GM19099 (cell line): ENCODE measurements around the gene PRDM11.

Experiments
- POLR2A ChIP-seq: IDR thresholded peaks from 3 replicates; pipeline ENCODE4 v1.6.1; 2011; ENCODE audit warnings: low read depth; ENCODE audit not compliant: insufficient read length; ENCODE audit errors: extremely low read depth

The PRDM11 gene

DNA sequence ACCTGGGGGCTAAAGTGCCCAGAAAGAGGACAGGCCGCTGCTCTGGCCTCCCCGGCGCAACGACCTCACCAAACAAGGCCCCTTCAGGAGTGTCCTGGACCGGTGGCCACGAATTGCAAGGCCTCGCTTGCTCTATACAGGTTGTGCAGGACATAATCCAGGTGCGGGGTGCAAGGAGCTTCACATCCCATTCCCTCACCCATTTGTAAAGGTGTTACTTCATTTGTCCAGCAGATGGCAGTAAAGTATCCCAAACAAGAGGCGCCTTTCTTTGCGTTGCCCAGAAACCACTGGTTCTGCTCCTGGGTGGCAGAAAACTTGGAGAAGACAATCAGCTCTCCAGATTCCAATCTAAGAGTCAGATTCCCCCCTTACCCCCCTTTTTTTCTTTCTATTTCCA, 35.9 kb upstream of the PRDM11 start:
- TF ChIP-seq POLR2A = no peak

DNA sequence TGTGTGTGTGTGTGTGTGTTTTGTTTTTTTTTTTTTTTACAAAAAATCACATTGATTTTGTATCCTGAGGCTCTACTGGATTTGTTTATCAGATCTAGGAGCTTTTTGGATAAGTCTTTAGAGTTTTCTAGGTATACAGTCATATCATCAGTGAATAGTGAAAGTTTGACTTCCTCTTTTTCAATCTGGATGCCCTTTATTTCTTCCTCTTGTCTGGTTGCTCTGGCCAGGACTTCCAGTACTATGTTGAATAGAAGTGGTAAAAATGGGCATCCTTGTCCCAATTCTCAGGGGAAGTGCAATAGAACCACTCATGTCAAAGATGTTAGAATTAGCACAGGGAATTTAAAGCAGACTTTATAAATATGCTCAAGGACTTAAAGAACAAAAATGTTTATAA, 32.6 kb upstream of the PRDM11 start:
- TF ChIP-seq POLR2A = no peak

DNA sequence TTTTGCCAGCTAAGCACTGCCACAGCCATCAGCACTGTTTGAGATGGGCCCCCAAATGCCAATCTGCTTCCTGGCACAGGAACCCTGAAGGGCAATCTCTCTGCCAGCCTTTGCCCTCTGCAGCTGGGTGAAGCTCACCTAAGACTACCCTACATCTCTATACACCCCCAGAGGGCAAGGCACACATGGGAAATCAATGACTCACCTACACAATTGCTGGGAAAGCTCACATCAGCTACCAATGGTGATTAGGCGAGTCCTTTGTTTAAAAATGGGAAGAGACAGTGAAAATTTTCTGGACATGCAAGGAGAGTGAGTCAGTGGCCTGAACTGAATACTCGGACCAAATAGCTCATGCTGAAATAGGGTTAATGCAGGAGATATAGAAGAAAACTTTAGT, 12.6 kb upstream of the PRDM11 start:
- no peak for TF ChIP-seq POLR2A

DNA sequence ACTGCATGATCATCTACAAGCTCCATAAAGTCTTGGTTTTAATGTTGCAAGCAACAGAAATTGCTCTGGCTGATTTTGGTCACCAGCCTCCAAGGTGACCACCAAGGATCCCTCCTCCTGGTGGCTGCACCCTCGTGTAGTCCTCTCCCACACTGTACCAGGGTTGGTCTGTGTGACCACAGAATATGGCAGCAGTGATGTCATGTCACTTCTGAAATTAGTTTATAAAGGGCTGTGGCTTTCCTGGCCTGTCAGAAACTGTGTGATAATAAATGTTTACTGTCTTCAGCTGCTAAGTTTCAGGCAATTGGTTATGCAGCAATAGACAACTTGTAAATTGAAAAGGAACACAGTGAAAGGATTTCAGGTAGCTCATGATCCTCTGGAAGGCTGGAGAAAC, 5.3 kb upstream of the PRDM11 start:
- TF ChIP-seq POLR2A = no peak

DNA sequence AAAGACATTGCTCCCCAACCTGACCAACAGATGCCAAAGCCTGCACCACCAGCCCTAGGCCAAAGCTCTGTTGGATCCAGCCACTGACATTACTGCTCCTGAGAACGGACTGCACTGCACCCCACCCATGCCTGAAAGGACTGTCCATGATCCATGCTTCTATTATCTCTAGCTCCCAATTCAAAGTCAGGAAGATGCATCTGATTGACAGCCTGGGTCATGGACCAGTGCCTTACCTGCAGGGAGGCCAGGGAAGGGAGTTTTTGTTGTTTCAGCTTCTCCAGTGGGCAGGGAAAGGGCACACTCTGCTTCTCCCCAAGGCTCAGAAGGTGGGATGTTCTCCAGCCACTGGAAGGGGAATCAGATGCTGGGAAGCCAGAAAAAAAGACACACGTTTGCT, 4.8 kb upstream of the PRDM11 start:
- TF ChIP-seq POLR2A = no peak

DNA sequence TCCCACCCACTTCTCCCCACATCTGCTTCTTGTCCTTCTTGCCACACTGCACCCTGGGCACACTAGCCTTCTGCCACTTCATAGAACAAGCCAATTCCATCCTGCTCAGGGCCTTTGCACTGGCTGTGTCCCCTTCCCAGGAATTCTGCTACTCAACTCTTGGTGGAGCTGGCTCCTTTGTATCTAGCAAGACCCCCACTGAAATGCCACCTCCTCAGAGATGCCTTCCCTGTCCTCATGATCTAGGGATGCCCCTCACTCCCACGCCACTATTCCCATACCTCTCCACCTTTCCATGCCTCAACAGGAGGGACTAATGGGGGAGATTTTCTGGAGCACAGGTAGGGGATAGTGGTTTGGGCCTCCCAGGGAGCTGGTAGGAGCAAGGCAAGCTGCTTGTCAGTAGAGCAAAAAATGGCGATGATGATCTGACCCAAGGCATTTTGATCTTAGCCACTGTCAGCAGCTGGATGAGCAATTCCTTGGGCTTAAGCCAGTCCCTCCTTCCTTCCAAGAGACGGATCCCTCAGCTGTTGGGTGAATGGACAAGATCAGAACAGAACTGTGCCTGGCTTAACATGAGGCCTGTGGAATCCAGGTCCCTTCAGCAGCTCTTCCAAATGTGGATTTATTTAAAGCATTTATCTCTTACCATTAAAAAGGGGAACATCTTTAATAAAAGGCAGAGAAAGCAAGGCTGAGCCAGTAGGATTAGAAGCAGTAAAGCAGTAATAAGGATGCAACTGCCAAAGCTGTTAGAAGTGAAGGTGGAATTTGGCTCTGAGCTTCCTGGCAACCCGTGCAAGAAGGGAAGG, 4.0 kb upstream of the PRDM11 start:
- TF ChIP-seq POLR2A = no peak

DNA sequence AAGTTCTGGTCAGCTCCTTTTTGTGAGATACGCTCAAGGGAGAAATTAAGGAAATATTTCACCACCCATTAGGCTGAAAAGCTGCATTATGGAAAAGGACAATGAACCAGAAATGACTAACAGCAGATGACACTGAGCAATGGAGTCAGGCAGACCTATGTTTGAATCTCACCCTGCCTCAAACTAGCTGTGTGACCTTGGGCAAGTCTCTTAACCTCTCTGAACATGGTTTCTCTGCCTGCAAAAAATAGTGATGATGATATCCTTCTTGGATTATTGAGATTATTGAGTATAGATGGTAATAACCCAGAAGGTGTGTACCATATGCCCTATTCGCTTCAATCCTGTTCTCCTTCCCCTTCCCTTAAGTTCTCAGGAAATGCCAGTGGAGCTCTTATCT, 2.9 kb upstream of the PRDM11 start:
- no peak for TF ChIP-seq POLR2A

DNA sequence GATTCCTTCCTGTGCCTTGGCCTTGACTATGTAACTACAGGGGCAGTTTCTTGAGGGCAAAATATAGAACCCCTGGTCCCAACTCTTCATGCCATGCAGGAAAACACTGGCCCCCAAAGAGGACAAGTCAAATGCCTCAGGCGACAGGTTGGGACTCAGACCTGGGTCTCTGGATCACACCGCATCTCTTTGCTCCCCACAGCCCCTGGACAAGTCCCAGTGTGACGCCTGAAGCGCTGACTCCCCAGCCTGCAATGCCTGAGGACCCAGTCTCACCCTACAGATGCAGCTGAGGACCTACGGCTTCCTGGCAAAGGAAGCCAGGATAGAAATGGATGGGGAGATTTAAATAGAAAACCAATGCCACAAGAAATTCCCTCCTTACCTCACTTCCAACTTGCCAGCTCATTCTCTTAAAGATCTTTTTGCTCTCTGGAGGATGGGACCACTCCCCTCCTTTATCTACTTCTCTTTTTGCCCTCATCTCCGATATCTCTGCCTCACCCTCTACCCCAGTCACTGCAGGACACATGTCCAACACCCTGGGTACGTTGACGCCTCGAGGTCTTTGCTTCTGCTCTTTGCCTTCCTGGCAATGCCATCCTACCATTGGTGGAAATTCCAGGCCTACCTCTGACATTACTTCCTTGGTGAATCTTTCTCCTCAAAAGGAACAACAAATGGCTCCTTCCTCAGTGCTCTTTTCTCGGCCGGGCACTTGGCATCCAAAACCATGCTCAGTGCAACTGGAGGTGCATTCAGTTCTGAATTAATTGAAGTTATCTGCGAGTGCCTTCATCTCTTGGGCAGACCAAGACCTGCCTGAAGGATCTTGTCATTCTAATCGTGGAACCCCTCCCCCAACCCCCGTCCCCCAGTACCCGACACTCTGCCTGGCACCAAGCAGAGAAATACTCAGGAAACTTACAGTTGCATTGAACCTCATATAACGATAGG, 2.0 kb upstream of the PRDM11 start:
- TF ChIP-seq POLR2A = no peak

DNA sequence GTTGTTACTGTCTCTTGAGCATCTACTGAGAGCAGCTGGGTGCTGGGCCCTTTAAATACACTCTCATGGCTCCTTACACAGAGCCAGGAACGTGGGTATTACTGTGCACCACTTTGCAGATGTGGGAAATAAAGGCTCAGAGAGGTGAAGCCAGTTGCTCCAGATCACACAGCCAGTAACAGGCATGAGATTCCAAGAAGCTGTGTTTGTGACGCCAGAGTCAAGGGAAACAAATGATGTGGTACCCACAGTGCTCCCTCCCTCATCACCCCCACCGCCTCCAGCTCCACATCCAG, 1.4 kb upstream of the PRDM11 start:
- no peak for TF ChIP-seq POLR2A

DNA sequence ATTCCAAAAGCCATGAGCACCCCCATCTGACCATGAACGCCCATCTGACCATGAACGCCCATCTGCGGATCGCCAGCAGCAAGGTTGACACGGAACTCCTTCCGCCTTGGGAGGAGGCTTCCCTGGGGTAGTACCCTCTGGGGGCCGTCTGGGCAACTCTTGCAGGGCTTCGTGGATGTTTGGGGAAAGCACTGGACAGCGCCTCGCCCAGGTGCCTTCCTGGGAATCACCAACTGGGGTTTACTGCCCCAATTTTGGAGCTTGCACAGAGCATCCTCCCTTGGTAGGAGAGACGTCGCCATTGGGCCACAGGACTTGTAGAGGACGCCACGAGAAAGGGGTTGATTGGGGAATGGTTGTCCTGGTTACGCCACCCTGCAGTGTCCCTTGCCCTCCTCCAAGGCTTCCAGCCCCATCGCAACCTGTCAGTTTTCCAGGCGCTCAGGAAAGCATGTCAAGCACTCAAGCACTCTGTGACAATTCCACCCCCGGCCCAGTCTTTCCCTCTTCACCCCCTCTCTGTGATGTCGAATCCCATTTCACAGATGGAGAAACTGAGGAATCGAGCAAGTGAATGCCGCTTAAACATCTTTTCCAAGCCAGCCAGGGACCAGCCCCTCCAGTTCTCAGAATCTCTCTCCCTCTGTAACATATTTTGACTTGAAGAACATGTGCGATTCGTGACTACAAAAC, 914 bp upstream of the PRDM11 start:
- no peak for TF ChIP-seq POLR2A

DNA sequence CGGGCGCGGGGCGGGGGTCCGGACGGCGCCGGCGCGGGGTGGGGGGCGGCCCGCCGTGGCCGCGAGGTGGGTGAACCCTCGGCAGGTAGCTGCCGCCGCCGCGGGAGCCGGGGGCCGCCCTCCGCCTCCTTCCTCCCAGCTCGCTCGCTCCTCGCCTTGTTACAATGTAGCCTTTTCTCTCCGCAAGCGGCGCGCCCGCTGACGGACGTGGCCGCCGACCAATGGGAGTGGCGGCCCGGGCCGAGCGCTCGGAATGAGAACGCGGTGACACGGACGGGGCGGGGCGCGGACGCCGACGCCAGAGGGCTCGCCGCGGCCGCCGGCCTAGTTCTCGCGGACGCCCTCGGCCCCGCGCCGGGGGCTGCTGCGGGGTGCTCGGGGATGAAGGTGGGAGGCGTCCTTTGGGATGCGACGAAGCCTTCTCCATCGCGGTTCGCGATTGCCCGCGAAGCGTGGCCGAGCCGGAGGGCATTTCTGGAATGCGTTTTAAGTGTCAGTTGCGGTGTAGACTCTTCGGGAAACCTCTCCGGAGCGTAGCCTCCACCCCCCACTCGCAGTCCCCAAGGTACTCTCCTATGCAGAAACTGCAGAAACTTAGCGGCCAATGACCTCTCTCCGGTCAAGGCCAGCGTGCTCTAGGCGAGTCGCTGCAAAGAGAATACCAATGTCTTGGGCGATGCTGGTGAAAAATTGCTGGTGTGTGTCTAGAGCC, 734 bp downstream of the PRDM11 start:
- no peak for TF ChIP-seq POLR2A

DNA sequence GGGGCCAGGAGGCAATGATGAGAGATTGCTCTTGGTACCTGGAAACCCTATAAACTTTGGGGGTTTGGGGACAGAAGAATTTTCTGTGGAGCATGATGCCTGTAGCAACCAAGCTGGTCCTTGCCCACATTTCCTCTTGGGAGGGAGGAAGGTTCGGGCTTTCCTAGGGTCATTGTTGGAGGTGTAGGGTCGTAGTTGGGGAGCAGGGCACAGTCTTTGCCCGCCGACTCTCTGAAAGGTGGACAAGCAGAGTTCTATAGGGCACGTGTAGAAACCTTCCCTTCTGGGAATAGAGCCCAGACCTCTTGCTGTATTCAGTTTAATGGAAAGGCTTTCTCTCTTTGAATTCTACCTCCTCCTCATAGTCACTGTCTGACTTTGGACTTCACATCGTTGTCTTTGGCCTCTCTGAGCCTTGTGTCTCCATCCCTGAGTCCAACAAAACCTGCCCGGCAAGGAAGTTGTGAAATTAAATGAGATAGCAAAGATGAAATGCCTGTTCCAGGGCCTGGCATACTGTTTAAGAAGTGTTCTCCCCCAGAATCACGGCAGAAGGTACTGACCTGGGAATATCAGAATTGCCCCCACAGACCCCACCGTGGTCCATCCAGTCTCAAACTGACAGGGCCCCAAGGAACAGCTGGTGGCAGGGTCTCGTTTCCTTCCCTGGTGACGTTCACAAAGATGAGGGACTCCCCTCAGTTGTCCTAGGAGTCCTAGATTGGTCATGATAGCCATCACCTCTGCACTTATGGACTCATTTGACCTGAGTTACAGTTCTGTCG, 1.6 kb downstream of the PRDM11 start:
- no peak for TF ChIP-seq POLR2A

DNA sequence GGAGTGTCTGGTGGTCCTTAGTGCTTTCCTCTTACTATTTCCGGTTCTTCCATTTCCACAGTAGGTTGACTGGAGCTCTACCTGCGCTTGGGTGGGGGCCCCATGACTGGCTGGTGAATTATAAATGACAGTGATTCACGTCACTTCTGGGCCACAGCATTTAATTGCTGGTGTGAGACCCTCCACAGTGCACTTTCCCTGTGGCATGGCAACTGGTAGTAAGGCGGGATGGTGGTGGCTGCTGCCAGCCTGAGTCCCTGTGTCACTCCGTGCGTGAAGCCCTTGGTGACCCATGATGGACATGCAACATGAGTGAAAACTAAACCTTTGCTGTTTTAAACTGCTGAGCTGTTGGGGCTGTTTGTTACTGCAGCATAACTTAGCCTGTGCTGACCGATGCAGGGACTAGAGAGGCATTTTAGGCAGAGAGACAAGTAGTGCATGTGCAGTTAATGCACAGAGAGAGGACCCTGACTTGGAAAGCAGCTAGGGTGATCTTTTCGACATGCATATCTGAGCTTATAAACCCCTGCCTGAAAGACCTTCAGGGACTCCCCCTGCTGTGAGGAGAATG, 3.1 kb downstream of the PRDM11 start:
- no peak for TF ChIP-seq POLR2A

DNA sequence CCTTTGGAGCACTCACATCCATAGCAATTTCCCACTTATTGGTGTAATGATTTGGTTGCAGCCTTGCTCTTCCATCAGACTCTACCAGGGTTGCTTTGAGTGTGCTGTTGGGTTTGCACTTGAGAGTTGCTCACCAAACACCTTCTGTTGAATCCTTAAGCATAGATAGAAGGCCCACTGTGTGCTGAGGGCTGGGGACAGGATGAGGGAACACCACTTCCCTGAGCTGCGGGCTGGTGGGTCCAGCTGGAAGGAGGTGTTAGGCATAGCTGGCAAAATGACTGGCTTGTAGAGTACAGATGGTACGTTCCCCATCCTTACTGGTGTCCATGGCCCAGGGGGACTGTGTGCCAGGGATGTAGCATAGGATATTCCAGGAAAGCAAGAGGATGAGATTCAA, 3.9 kb downstream of the PRDM11 start:
- TF ChIP-seq POLR2A = no peak
